ENCODE measurements around the gene BHMT2. TPM values are rescaled to one million over a fixed set of nuclear protein-coding genes. Genes with fewer than 3 reads are reported as not detected.

The BHMT2 gene
- total RNA-seq, 1 donor from 2014 or later = 1.0 TPM

GRCh38 chr5:79086116-79086515 is 16.5 kb downstream of the BHMT2 start:
- H3K36me3 ChIP-seq (ENCODE audit: control insufficient read depth in 3 of 3, insufficient read depth in 3 of 3, low read length in 3 of 3) = peaks cover 0 to 3% (median 0%) of the 10 kb centered on the region in 3 donors
- no peak overlapping the region for H3K9ac ChIP-seq (ENCODE audit: low read depth in 1 of 3, low read length in 3 of 3)
- no peaks in the 10 kb centered on the region for H3K4me1 ChIP-seq (ENCODE audit: control insufficient read depth in 3 of 3, insufficient read depth in 3 of 3, low read length in 3 of 3)
- H3K27ac ChIP-seq (ENCODE audit: low read depth, low read length) = no peak overlapping the region
- no peaks in the 10 kb centered on the region for H3K9me3 ChIP-seq (ENCODE audit: control insufficient read depth in 3 of 3, low read length in 3 of 3)
- H3K4me3 ChIP-seq (ENCODE audit: low read length in 3 of 3) = no peak overlapping the region
- H3K27me3 ChIP-seq (ENCODE audit: control insufficient read depth in 3 of 3, insufficient read depth in 3 of 3, low read length in 3 of 3) = no peaks in the 10 kb centered on the region

DNA sequence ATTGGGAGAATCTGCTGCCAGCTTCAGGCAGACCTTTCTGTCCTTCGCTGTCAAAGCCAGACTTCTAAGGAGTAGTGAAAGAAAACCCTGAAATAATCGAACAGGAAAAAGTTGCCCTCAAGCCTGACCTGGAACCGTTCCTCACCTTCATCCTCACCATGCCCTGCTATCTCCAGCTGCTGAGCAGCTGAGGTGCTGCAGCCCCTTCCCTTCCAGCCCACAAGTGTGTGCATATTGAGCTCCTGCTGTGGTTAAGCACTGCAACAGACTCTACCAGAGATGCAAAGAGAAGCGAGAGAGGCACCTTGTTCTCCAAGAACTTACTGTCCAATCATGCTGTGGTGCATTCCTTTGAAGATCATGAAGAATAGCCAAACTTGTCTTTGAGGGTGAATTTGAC is 18.9 kb downstream of the BHMT2 start:
- no peaks in the 10 kb centered on the region for H3K9me3 ChIP-seq (ENCODE audit: control insufficient read depth in 3 of 3, low read length in 3 of 3)
- no peaks in the 10 kb centered on the region for H3K36me3 ChIP-seq (ENCODE audit: control insufficient read depth in 3 of 3, insufficient read depth in 3 of 3, low read length in 3 of 3)
- no peak overlapping the region for H3K27ac ChIP-seq (ENCODE audit: low read depth, low read length)
- H3K4me3 ChIP-seq (ENCODE audit: low read length in 3 of 3) = no peak overlapping the region
- H3K4me1 ChIP-seq (ENCODE audit: control insufficient read depth in 3 of 3, insufficient read depth in 3 of 3, low read length in 3 of 3) = no peaks in the 10 kb centered on the region
- no peaks in the 10 kb centered on the region for H3K27me3 ChIP-seq (ENCODE audit: control insufficient read depth in 3 of 3, insufficient read depth in 3 of 3, low read length in 3 of 3)
- H3K9ac ChIP-seq (ENCODE audit: low read depth in 1 of 3, low read length in 3 of 3) = no peak overlapping the region

GRCh38 chr5:79091064-79091463 is 21.5 kb downstream of the BHMT2 start:
- Histone ChIP-seq H3K27ac (ENCODE audit: low read depth, low read length) (no peak overlapping the region), H3K27me3 (ENCODE audit: control insufficient read depth in 3 of 3, insufficient read depth in 3 of 3, low read length in 3 of 3) (no peaks in the 10 kb centered on the region), H3K9me3 (ENCODE audit: control insufficient read depth in 3 of 3, low read length in 3 of 3) (no peaks in the 10 kb centered on the region), H3K36me3 (ENCODE audit: control insufficient read depth in 3 of 3, insufficient read depth in 3 of 3, low read length in 3 of 3) (no peaks in the 10 kb centered on the region), H3K4me1 (ENCODE audit: control insufficient read depth in 3 of 3, insufficient read depth in 3 of 3, low read length in 3 of 3) (no peaks in the 10 kb centered on the region), H3K9ac (ENCODE audit: low read depth in 1 of 3, low read length in 3 of 3) (no peak overlapping the region), H3K4me3 (ENCODE audit: low read length in 3 of 3) (no peak overlapping the region)

DNA sequence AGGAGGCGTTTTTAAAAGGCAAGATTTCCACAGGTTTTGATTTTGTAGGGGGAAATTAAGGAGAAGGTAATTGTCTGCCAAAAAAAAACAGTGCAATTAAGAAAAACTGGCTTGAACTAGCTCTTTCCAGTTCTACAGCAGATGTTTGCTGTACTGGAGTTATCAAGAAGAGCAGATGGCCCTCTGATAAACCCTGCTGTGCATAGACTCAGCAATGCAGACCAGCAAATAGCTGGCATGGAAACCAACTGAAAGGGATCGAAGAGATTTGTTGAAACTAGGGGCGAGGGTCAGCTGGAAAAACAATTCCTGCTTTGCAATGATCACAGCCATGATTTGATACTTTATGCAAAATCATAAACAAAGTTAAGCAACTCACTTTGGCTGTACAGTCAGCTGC is 24.2 kb downstream of the BHMT2 start:
- H3K27me3 ChIP-seq (ENCODE audit: control insufficient read depth in 3 of 3, insufficient read depth in 3 of 3, low read length in 3 of 3) = no peaks in the 10 kb centered on the region
- no peak overlapping the region for H3K4me3 ChIP-seq (ENCODE audit: low read length in 3 of 3)
- no peak overlapping the region for H3K9ac ChIP-seq (ENCODE audit: low read depth in 1 of 3, low read length in 3 of 3)
- H3K4me1 ChIP-seq (ENCODE audit: control insufficient read depth in 3 of 3, insufficient read depth in 3 of 3, low read length in 3 of 3) = no peaks in the 10 kb centered on the region
- no peak overlapping the region for H3K27ac ChIP-seq (ENCODE audit: low read depth, low read length)
- H3K36me3 ChIP-seq (ENCODE audit: control insufficient read depth in 3 of 3, insufficient read depth in 3 of 3, low read length in 3 of 3) = no peaks in the 10 kb centered on the region
- no peaks in the 10 kb centered on the region for H3K9me3 ChIP-seq (ENCODE audit: control insufficient read depth in 3 of 3, low read length in 3 of 3)

- Histone ChIP-seq H3K9ac (ENCODE audit: low read depth in 1 of 3, low read length in 3 of 3) (no peak overlapping the region), H3K4me3 (ENCODE audit: low read length in 3 of 3) (no peak overlapping the region), H3K27me3 (ENCODE audit: control insufficient read depth in 3 of 3, insufficient read depth in 3 of 3, low read length in 3 of 3) (peaks cover 0 to 5% (median under 1%) of the 10 kb centered on the region in 3 donors), H3K27ac (ENCODE audit: low read depth, low read length) (no peak overlapping the region), H3K36me3 (ENCODE audit: control insufficient read depth in 3 of 3, insufficient read depth in 3 of 3, low read length in 3 of 3) (no peaks in the 10 kb centered on the region), H3K9me3 (ENCODE audit: control insufficient read depth in 3 of 3, low read length in 3 of 3) (no peaks in the 10 kb centered on the region), H3K4me1 (ENCODE audit: control insufficient read depth in 3 of 3, insufficient read depth in 3 of 3, low read length in 3 of 3) (peaks cover 0 to 3% (median 0%) of the 10 kb centered on the region in 3 donors)
Observed at GRCh38 chr5:79105868-79106267, 36.3 kb downstream of the BHMT2 start.

DNA sequence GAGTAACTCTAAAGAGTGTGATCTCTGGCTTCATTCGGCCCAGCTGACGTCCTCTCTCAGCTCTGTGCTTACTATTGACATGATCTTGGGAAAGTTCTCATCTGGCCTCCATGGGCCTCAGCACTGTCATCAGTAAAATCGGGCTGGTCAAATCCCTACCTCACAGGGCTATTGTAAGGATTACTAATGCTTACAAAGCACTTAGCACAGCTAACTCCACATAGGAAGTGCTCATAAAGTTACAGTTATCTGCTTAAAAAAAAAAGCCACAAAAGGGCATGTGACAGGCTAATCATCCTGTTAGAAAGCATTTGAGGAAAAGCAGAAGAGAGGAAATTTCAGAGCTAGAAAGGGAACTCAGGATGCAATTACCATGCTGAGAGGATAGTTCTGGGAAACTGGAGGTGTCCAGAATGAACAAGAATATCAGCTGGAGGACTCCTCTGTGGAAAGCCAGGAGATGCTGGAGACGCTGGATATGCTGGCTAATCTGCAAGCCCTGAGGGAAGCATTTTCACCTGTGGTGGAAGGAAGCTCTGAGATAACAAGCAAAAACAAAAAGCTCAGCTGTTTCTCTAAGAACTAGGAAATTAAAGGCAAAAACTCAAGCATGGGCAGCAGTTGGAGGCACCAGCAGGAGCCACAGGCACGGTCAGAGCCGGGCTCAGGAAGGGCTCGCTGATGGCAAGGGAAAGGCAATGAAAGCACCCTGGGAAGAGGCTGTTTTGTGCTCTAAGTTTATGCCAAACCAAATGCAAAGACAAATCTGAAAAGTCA is 37.6 kb downstream of the BHMT2 start:
- H3K9ac ChIP-seq (ENCODE audit: low read depth in 1 of 3, low read length in 3 of 3) = no peak overlapping the region
- H3K9me3 ChIP-seq (ENCODE audit: control insufficient read depth in 3 of 3, low read length in 3 of 3) = no peaks in the 10 kb centered on the region
- no peak overlapping the region for H3K27ac ChIP-seq (ENCODE audit: low read depth, low read length)
- peaks cover 0 to 3% (median 0%) of the 10 kb centered on the region in 3 donors for H3K4me1 ChIP-seq (ENCODE audit: control insufficient read depth in 3 of 3, insufficient read depth in 3 of 3, low read length in 3 of 3)
- H3K27me3 ChIP-seq (ENCODE audit: control insufficient read depth in 3 of 3, insufficient read depth in 3 of 3, low read length in 3 of 3) = peaks cover 12 to 16% (median 14%) of the 10 kb centered on the region in 3 donors
- no peaks in the 10 kb centered on the region for H3K36me3 ChIP-seq (ENCODE audit: control insufficient read depth in 3 of 3, insufficient read depth in 3 of 3, low read length in 3 of 3)
- no peak overlapping the region for H3K4me3 ChIP-seq (ENCODE audit: low read length in 3 of 3)

GRCh38 chr5:79108086-79108485 is 38.5 kb downstream of the BHMT2 start:
- H3K4me3 ChIP-seq (ENCODE audit: low read length in 3 of 3) = no peak overlapping the region
- H3K9me3 ChIP-seq (ENCODE audit: control insufficient read depth in 3 of 3, low read length in 3 of 3) = no peaks in the 10 kb centered on the region
- H3K4me1 ChIP-seq (ENCODE audit: control insufficient read depth in 3 of 3, insufficient read depth in 3 of 3, low read length in 3 of 3) = peaks cover 0 to 3% (median 0%) of the 10 kb centered on the region in 3 donors
- no peak overlapping the region for H3K27ac ChIP-seq (ENCODE audit: low read depth, low read length)
- H3K27me3 ChIP-seq (ENCODE audit: control insufficient read depth in 3 of 3, insufficient read depth in 3 of 3, low read length in 3 of 3) = peaks cover 20 to 24% (median 22%) of the 10 kb centered on the region in 3 donors
- no peaks in the 10 kb centered on the region for H3K36me3 ChIP-seq (ENCODE audit: control insufficient read depth in 3 of 3, insufficient read depth in 3 of 3, low read length in 3 of 3)
- no peak overlapping the region for H3K9ac ChIP-seq (ENCODE audit: low read depth in 1 of 3, low read length in 3 of 3)

DNA sequence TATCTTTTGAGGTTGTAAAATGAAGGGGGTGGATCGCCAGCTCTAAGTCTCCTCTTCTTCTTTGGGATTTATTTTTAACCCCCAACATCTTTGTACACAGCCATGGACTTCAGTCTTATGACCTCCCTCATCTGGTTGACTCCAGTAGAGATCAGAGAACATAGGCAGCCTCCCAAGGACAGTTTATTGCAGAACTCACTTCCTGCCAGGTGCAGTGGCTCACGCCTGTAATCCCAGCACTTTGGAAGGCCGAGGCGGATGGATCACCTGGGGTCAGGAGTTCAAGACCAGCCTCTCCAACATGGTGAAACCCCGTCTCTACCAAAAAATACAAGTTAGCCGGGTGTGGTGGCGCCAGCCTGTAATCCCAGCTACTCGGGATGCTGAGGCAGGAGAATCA is 39.2 kb downstream of the BHMT2 start:
- Histone ChIP-seq H3K4me3 (ENCODE audit: low read length in 3 of 3) (no peak overlapping the region), H3K4me1 (ENCODE audit: control insufficient read depth in 3 of 3, insufficient read depth in 3 of 3, low read length in 3 of 3) (peaks cover 0 to 3% (median 0%) of the 10 kb centered on the region in 3 donors), H3K9ac (ENCODE audit: low read depth in 1 of 3, low read length in 3 of 3) (no peak overlapping the region), H3K9me3 (ENCODE audit: control insufficient read depth in 3 of 3, low read length in 3 of 3) (no peaks in the 10 kb centered on the region), H3K27ac (ENCODE audit: low read depth, low read length) (no peak overlapping the region), H3K27me3 (ENCODE audit: control insufficient read depth in 3 of 3, insufficient read depth in 3 of 3, low read length in 3 of 3) (peaks cover 20 to 24% (median 22%) of the 10 kb centered on the region in 3 donors), H3K36me3 (ENCODE audit: control insufficient read depth in 3 of 3, insufficient read depth in 3 of 3, low read length in 3 of 3) (no peaks in the 10 kb centered on the region)

DNA sequence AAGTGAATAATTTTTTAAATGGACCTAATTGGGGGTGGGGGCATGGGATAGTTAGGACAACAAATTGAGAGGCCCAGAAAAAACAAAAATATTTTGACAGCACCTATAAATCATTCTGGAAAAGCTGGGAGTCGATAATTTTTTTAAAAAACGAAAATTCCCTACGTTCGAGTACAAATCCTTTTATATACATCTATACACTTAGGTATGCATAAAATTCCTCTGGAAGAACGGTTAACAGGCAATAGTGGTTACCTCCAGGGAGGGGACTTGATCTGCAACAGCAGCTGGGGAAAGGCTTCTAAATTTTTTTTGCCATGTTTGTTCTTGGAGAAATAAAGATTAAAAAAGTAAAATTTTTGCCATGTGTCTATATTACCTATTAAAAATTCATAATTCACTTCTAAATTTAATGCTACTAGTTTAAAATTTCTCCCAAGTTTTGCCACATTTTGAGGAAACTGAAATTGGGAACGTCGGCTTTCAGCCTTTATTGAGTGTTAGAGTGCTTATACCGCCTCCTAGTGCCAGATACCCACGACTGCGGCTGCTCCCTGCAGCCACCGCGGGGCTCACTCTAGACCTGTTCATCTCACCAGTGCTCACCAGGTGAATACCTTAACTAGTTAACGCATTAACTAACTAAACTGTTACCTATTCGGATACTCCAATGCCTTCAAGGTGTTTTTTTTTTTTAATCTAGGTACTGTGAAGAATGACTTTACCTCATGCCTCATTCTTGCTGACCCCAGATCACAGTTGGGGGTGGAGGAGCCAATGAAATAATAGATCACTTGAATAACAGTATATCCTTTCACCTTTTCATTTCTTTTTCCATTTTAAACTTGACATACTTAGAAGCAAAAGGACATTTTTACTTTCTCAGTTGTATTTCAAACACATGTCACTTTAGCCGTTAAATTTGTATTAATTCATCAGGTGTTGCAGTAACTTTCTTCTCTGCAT is 40.2 kb downstream of the BHMT2 start:
- Histone ChIP-seq H3K4me3 (ENCODE audit: low read length in 3 of 3) (no peak overlapping the region), H3K27ac (ENCODE audit: low read depth, low read length) (no peak overlapping the region), H3K4me1 (ENCODE audit: control insufficient read depth in 3 of 3, insufficient read depth in 3 of 3, low read length in 3 of 3) (peaks cover 0 to 3% (median 0%) of the 10 kb centered on the region in 3 donors), H3K36me3 (ENCODE audit: control insufficient read depth in 3 of 3, insufficient read depth in 3 of 3, low read length in 3 of 3) (no peaks in the 10 kb centered on the region), H3K27me3 (ENCODE audit: control insufficient read depth in 3 of 3, insufficient read depth in 3 of 3, low read length in 3 of 3) (peaks cover 22 to 24% (median 23%) of the 10 kb centered on the region in 3 donors), H3K9me3 (ENCODE audit: control insufficient read depth in 3 of 3, low read length in 3 of 3) (no peaks in the 10 kb centered on the region), H3K9ac (ENCODE audit: low read depth in 1 of 3, low read length in 3 of 3) (no peak overlapping the region)
